PFSK-1 (cell line): Measurements from ENCODE around the gene HPS1. TPM values are rescaled to one million over a fixed set of nuclear protein-coding genes. Genes with fewer than 3 reads are reported as not detected.
A peak's percentile ranks its signal among the peaks of the same experiment; 100 is the strongest.

Source experiments
- FOXP2 ChIP-seq: optimal IDR thresholded peaks from 2 replicates; pipeline ENCODE3; 2011; ENCODE audit warnings: borderline replicate concordance, control low read depth, inconsistent platforms; ENCODE audit not compliant: insufficient read depth; ENCODE audit errors: extremely low read length, extremely low read depth
- POLR2AphosphoS5 ChIP-seq: IDR thresholded peaks from 2 replicates; pipeline ENCODE4 v1.6.1; 2012; ENCODE audit warnings: low read depth, mild to moderate bottlenecking, control low read depth, low read length, moderate library complexity
- SIN3A ChIP-seq: IDR thresholded peaks from 2 replicates; pipeline ENCODE4 v1.6.1; 2012; ENCODE audit warnings: mild to moderate bottlenecking, low read length, moderate library complexity, borderline replicate concordance; ENCODE audit not compliant: insufficient read depth
- TAF1 ChIP-seq: IDR thresholded peaks from 2 replicates; pipeline ENCODE4 v1.6.1; 2012; ENCODE audit warnings: low read length, control low read depth, borderline replicate concordance; ENCODE audit not compliant: insufficient read depth
- polyA plus RNA-seq: library from polyadenylated mRNA; unstranded; fragments of >200 nt; gene quantifications from one replicate; pipeline ENCODE4 v1.2.1, GENCODE V29; 2012; ENCODE audit warnings: low read depth, missing spikeins; ENCODE audit not compliant: insufficient read length
- TF ChIP-seq, protein P1 (sequence below), 2 experiments: IDR thresholded peaks; 2 replicates each; pipeline versions ENCODE4 v1.6.1 to v1.8.0; 2011 to 2012; ENCODE audit warnings: low read depth in 2 of 2, low read length in 2 of 2, control low read depth in 1 of 2, inconsistent platforms in 1 of 2, mild to moderate bottlenecking in 1 of 2, moderate library complexity in 1 of 2; ENCODE audit not compliant: insufficient read depth in 1 of 2

The HPS1 gene
- 99.2 TPM for polyA plus RNA-seq

DNA sequence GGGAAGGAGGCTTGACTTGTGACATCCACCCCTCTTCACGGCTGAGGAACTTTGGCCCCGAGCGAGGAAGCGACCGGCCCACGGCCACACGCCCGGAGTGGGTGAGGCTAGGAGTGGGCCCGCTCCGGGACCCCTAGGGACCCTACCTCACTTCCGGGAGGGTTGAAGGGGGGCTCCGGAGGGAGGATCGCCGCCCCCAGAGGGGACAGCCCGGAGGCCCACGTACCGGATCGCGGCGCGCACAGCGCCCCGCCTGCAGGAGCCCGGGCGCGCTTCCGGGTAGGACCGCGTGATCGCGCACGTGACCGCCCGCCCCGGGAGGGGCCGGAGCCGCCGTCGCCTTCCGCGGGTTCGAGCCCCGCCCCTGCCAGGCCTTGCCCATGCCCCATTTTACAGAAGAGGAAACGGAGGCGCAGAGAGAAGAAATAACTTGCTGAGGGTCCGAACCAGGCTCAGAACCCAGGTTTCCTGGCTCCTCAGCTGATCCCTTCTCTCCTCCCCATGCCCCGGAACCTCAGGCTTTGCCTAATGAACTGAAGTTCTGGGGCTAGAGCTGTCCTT lies at the start of gene HPS1:
Gene HPS1 (minus strand): TSS at position 275 of the 561 bp plus-strand sequence. CDS start 3,695 bp downstream, outside the sequence.
- TF ChIP-seq TAF1: 0 out of 2 replicates have a peak, but pooled peaks have one; percentile 34
- TF ChIP-seq SIN3A: peak; percentile 84; the same call in 1 of the 2 replicates
- TF ChIP-seq, protein P1, sequence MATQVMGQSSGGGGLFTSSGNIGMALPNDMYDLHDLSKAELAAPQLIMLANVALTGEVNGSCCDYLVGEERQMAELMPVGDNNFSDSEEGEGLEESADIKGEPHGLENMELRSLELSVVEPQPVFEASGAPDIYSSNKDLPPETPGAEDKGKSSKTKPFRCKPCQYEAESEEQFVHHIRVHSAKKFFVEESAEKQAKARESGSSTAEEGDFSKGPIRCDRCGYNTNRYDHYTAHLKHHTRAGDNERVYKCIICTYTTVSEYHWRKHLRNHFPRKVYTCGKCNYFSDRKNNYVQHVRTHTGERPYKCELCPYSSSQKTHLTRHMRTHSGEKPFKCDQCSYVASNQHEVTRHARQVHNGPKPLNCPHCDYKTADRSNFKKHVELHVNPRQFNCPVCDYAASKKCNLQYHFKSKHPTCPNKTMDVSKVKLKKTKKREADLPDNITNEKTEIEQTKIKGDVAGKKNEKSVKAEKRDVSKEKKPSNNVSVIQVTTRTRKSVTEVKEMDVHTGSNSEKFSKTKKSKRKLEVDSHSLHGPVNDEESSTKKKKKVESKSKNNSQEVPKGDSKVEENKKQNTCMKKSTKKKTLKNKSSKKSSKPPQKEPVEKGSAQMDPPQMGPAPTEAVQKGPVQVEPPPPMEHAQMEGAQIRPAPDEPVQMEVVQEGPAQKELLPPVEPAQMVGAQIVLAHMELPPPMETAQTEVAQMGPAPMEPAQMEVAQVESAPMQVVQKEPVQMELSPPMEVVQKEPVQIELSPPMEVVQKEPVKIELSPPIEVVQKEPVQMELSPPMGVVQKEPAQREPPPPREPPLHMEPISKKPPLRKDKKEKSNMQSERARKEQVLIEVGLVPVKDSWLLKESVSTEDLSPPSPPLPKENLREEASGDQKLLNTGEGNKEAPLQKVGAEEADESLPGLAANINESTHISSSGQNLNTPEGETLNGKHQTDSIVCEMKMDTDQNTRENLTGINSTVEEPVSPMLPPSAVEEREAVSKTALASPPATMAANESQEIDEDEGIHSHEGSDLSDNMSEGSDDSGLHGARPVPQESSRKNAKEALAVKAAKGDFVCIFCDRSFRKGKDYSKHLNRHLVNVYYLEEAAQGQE (IDR thresholded peaks at IDR 0.05; ENCODE audit: insufficient read depth in 1 of 2, low read depth in 2 of 2, low read length in 2 of 2): no peak
- peak; percentile 41 for TF ChIP-seq FOXP2
- peak; percentile 41; the same call in 1 of the 2 replicates for TF ChIP-seq POLR2AphosphoS5

DNA sequence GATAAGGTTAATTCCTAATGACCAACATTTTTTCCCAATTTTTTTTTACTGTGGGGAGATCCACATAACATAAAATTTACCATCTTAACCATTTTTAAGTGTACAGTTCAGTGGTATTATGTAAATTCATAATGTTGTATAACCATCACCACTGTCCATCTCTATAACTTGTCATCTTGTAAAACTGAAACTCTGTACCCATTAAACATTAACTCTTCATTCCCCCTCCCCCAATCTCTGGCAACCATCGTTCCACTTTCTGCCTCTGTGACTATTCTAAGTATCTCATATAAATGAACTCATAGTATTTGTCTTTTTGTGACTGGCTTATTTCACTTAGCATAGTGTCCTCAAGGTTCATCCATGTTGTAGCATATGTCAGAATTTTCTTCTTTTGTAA lies 46.0 kb upstream of the HPS1 start:
- TF ChIP-seq FOXP2 (no peak), TAF1 (no peak), SIN3A (no peak), POLR2AphosphoS5 (no peak)
- TF ChIP-seq, protein P1 (IDR thresholded peaks at IDR 0.05; ENCODE audit: insufficient read depth in 1 of 2, low read depth in 2 of 2, low read length in 2 of 2): no peak

DNA sequence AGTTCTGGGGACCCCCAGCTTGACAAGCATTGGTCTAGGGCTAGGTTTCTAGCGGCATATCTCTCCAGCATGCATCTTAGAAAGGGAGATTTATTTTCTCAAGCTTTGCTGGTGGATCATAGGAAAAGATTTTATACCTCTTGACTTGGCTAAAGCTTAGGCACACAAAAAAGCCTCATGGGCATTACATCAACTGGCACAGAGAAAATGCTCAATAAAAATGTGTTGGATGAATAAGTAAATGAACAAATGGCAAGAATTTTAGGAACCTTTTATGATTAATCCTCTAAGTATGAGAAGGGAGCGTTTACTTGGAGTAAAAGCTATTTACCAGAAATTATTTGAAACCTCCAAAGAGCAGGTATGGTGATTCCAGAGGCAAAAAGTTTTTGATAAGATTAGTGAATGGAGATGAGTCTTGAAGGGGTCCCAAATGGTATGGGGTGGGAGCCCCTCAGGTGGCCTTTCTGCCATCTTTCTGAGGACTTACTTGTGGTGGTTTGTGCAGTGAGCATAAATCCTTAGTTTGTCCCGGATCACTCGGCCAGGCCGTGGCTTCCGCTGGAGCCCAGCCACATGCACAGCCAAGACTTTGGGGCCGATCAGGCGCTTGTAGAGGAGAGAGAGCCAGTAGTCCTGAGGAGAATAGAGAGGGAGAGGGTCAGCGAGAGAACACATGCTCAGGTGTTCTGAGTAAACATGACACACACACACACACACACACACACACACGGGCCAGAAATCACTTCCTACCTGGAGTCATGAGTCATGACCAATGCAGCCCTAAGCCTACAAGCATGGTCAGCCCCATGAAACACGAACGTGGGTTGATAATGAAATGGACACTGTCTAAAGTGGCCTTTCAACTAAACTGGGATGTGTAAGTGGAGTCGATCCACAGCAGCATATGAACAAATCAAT lies 43.1 kb upstream of the HPS1 start:
- TF ChIP-seq TAF1 (no peak), FOXP2 (no peak), SIN3A (no peak), POLR2AphosphoS5 (no peak)
- TF ChIP-seq, protein P1 (IDR thresholded peaks at IDR 0.05; ENCODE audit: insufficient read depth in 1 of 2, low read depth in 2 of 2, low read length in 2 of 2): no peak

DNA sequence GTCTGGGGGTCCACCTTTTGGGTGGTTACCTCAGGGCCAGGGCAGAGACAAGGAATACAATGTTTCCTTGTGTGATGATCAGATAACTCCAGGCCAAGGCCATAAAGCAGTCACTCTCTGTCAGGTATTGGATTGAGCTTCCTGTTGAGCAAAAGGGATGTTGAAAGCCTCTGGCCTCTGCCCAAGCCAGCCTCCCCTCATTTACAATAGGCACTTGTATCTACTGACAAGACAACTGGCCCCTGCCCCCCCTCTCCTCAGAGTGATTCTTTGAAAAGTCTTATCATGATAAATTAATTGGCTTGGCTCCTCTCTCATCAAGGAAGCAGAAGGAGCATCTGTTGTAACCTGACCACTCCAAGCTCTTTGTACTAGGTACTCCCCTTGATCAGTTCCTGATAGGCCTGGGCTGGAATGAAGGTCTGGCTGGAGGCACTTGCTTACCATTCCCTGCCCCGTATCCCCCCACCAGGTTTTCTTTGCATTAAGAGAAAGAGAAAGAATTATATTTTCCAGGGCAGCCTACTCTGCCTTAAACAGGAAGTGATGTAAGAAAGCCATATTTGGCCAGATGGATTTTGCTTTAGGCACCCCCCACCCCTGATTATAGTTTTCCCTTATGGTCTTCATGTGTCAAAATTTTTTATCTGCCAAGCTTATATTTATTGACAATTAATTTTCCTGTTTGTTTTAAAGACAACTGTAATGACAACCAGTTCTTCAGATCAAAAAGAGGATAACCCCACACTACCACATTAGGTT lies 42.1 kb upstream of the HPS1 start:
- TF ChIP-seq SIN3A (no peak), POLR2AphosphoS5 (no peak), TAF1 (no peak), FOXP2 (no peak)
- TF ChIP-seq, protein P1 (IDR thresholded peaks at IDR 0.05; ENCODE audit: insufficient read depth in 1 of 2, low read depth in 2 of 2, low read length in 2 of 2): no peak
